ENCODE results near the gene ADAM22.

DNA sequence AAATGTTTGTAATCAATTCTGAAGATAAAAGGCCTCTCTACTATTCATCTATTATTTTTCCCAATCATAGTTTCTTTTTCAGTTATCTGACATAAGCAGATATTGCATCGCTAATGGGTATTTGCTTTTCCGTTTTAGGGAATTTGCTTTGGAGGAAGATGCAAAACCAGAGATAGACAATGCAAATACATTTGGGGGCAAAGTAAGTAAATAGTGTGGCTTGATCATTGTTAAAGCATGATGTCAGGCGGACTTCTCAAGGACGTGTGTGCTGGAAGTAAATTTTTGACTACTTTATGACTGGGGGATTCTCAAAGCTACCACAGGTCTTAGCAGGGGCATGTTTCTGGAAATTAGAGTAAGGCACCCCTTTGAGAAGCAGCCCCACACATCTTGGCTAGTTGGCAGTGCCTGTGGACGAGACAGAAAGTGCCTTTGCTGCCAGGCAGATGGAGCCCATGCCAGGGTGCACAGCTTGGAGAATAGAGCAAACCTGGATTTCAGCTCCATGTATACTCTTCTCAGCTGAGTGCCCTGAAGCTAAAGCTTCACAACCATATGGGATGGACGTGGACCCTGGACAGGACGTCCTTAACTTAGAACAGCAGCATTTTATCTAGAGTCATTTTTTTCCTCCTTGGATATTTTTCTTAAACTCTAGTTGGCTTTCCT lies 217.2 kb downstream of the ADAM22 start:
- TF ChIP-seq, protein P1, sequence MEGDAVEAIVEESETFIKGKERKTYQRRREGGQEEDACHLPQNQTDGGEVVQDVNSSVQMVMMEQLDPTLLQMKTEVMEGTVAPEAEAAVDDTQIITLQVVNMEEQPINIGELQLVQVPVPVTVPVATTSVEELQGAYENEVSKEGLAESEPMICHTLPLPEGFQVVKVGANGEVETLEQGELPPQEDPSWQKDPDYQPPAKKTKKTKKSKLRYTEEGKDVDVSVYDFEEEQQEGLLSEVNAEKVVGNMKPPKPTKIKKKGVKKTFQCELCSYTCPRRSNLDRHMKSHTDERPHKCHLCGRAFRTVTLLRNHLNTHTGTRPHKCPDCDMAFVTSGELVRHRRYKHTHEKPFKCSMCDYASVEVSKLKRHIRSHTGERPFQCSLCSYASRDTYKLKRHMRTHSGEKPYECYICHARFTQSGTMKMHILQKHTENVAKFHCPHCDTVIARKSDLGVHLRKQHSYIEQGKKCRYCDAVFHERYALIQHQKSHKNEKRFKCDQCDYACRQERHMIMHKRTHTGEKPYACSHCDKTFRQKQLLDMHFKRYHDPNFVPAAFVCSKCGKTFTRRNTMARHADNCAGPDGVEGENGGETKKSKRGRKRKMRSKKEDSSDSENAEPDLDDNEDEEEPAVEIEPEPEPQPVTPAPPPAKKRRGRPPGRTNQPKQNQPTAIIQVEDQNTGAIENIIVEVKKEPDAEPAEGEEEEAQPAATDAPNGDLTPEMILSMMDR (IDR thresholded peaks at IDR 0.05; ENCODE audit: insufficient read depth, low read length, poor library complexity, severe bottlenecking): no peak
- no peak for TF ChIP-seq EZH2phosphoT487 (conservative IDR thresholded peaks at IDR 0.05; ENCODE audit: low read length)
